Sigmoid colon (tissue), 7 donors: ENCODE results near the gene ATXN7. TPM values are rescaled to one million over a fixed set of nuclear protein-coding genes. Genes with fewer than 3 reads are reported as not detected.

Experiments
- DNase-seq: peaks from one replicate; pipeline ENCODE4 v3.0.0-alpha.2; 2019
- H3K27ac ChIP-seq, 4 donors: fragments of 200-600 bp; sonication (generic); one replicate each; pipeline ENCODE4 v1.5.1; 2016 to 2019; ENCODE audit warnings: mild to moderate bottlenecking in 1 of 4
- H3K27me3 ChIP-seq, 3 donors: fragments of 200-600 bp; sonication (generic); one replicate each; pipeline ENCODE4 v1.5.1; 2019; ENCODE audit warnings: mild to moderate bottlenecking in 1 of 3
- H3K36me3 ChIP-seq, 4 donors: fragments of 200-600 bp; sonication (generic); one replicate each; pipeline ENCODE4 v1.5.1; 2016 to 2019
- H3K4me1 ChIP-seq, 4 donors: fragments of 200-600 bp; sonication (generic); one replicate each; pipeline ENCODE4 v1.5.1; 2017 to 2019
- H3K4me3 ChIP-seq, 4 donors: fragments of 200-600 bp; sonication (generic); one replicate each; pipeline ENCODE4 v1.5.1; 2017 to 2019; ENCODE audit warnings: mild to moderate bottlenecking in 2 of 4, moderate library complexity in 1 of 4
- H3K9me3 ChIP-seq, 4 donors: fragments of 200-600 bp in 3 of 4; sonication (generic) in 3 of 4; one replicate each; pipeline versions ENCODE4 v1.5.1 to v1.6.1; 2013 to 2019
- EP300 ChIP-seq, 4 donors: sonication (generic); formaldehyde crosslinking; IDR thresholded peaks; one replicate each; pipeline ENCODE4 v1.6.1; 2017; ENCODE audit warnings: antibody characterized with exemption in 4 of 4
- POLR2A ChIP-seq, 2 donors: fragments of 450-650 bp; IDR thresholded peaks; one replicate each; pipeline ENCODE4 v1.6.1; 2016; ENCODE audit warnings: antibody characterized with exemption in 2 of 2, mild to moderate bottlenecking in 2 of 2, moderate library complexity in 2 of 2
- POLR2AphosphoS5 ChIP-seq, 4 donors: sonication (generic); formaldehyde crosslinking; IDR thresholded peaks; one replicate each; pipeline ENCODE4 v1.6.1; 2017; ENCODE audit warnings: antibody characterized with exemption in 4 of 4
- WGBS, 2 donors: extraction: QIAGEN DNeasy Blood & Tissue Kit; methylation state at CpG; one replicate each; pipeline ENCODE4 v1.1.7; 2013; 5-methylcytosine and 5-hydroxymethylcytosine counted together
- intact Hi-C: fragments of 100-400 bp; cut with DNase I; formaldehyde crosslinking; loops from one replicate; pipeline ENCODE4 v1.15.1; 2023
- polyA plus RNA-seq, 3 donors: library from polyadenylated mRNA; stranded (reverse); fragments of 200-250 nt; gene quantifications; one replicate each; pipeline ENCODE4 v1.2.3, GENCODE V29; 2013
- total RNA-seq, 4 donors: library from RNA; depleted of rRNA; stranded (reverse); fragments of >200 nt; gene quantifications; one replicate each; pipeline ENCODE4 v1.1.0, GENCODE V29; 2016
- TF ChIP-seq, protein P1 (sequence below), 4 experiments: fragments of 450-650 bp in 3 of 4; fragments of 200-600 bp in 1 of 4; IDR thresholded peaks; one replicate each; pipeline ENCODE4 v1.5.1; 2016 to 2019; ENCODE audit warnings: antibody characterized with exemption in 4 of 4, mild to moderate bottlenecking in 3 of 4, moderate library complexity in 2 of 4
- donor health status: healthy with polysubstance abuse.
- donor health status: Bipolar disorder and iron deficiency.
- donor health status: healthy.

ATXN7 gene
- total and polyA plus RNA-seq, 7 donors, result 2.1 to 32.7 (median 17.8) TPM

DNA sequence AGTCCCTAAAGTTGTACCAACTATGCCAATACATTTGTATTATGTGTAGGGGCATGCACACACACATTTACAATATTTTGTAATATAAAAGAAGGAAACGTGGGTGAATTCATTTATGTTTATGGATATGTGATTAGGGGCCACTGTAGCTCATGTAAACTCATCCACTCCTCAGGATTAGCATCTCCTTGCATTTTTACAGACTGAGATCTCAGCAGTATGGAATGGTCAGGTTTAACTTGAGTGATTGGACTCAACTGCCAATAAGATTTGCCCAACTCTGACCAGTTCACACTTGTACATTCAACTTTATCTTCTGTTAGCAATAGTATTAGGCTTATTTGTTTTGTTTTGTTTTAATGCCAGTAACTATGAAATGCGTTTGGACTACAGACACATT is 123.2 kb downstream of the ATXN7 start:
- Histone ChIP-seq H3K4me3 (no peak overlapping the region), H3K27me3 (no peaks in the 10 kb centered on the region), H3K27ac (no peak overlapping the region), H3K4me1 (peaks cover 0 to under 1% (median 0%) of the 10 kb centered on the region in 4 donors), H3K9me3 (no peaks in the 10 kb centered on the region), H3K36me3 (peaks cover 0 to 92% (median 34%) of the 10 kb centered on the region in 4 donors)
- intact Hi-C loops, result no loop called here
- TF ChIP-seq POLR2A (IDR thresholded peaks at IDR 0.05), result no peak
- no peak for TF ChIP-seq EP300 (IDR thresholded peaks at IDR 0.05)
- no peak for TF ChIP-seq POLR2AphosphoS5 (IDR thresholded peaks at IDR 0.05)
- TF ChIP-seq, protein P1, sequence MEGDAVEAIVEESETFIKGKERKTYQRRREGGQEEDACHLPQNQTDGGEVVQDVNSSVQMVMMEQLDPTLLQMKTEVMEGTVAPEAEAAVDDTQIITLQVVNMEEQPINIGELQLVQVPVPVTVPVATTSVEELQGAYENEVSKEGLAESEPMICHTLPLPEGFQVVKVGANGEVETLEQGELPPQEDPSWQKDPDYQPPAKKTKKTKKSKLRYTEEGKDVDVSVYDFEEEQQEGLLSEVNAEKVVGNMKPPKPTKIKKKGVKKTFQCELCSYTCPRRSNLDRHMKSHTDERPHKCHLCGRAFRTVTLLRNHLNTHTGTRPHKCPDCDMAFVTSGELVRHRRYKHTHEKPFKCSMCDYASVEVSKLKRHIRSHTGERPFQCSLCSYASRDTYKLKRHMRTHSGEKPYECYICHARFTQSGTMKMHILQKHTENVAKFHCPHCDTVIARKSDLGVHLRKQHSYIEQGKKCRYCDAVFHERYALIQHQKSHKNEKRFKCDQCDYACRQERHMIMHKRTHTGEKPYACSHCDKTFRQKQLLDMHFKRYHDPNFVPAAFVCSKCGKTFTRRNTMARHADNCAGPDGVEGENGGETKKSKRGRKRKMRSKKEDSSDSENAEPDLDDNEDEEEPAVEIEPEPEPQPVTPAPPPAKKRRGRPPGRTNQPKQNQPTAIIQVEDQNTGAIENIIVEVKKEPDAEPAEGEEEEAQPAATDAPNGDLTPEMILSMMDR (IDR thresholded peaks at IDR 0.05), result no peak
- no peak for DNase-seq
- 75 to 85% methylated on average over 2 of the region's 2 CpGs for WGBS, 2 donors

DNA sequence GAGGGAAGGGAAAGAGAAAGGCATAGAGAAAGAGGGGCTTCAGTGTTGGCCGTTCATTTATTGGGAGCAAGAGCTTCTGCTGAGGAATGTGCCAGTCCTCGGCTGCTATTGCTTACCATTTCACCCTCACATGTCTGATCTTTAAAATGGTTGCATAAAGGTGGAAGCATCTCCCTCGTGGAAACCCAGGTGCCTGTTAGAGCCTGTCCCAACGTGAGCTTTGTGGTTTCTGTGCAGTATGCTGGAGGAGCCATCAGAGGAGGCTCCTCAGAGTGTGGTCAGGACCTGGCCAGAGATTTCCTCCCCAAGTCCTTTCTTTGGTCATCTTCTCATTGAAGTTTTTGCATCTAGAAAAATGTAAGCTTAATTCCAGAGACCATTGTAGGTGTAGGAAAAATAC is 125.3 kb downstream of the ATXN7 start:
- intact Hi-C loops, result no loop called here
- peaks cover 0 to 86% (median 33%) of the 10 kb centered on the region in 4 donors for H3K36me3 ChIP-seq
- no peaks in the 10 kb centered on the region for H3K27me3 ChIP-seq

DNA sequence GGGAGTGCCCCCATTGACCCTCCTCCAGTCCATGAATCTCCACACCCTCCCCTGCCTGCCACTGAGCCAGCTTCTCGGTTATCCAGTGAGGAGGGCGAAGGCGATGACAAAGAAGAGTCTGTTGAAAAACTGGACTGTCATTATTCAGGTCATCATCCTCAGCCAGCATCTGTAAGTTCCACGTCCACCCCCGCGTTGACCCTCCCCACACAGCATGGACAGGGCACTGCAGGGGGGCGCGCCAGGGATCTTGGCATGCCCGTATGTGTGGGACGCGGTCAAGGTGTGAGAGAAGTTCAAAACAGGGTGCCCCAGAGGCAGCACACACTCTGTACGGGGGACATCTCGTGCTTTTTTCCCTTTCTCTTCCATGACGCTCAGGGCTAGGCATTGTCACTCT is 126.5 kb downstream of the ATXN7 start:
- DNase-seq, result no peak
- Histone ChIP-seq H3K27me3 (no peaks in the 10 kb centered on the region), H3K4me1 (peaks cover 0 to 3% (median 0%) of the 10 kb centered on the region in 4 donors), H3K9me3 (no peaks in the 10 kb centered on the region), H3K36me3 (peaks cover 0 to 80% (median 34%) of the 10 kb centered on the region in 4 donors), H3K4me3 (no peak overlapping the region), H3K27ac (no peak overlapping the region)
- TF ChIP-seq POLR2AphosphoS5 (IDR thresholded peaks at IDR 0.05) (no peak), EP300 (IDR thresholded peaks at IDR 0.05) (no peak), POLR2A (IDR thresholded peaks at IDR 0.05) (no peak)
- TF ChIP-seq, protein P1 (IDR thresholded peaks at IDR 0.05), result no peak
- WGBS, 2 donors, result 96 to 97% methylated on average over 14 of the region's 14 CpGs
- intact Hi-C loops, result loop anchor here (5.0 kb wide), 1 partner anchor 1368 kb away; no protein-coding TSS in a partner anchor

More for the DNA sequence above, 125.3 kb downstream of the ATXN7 start:
- no peak overlapping the region for H3K4me3 ChIP-seq
- no peak for DNase-seq
- WGBS, 2 donors, result 80 to 83% methylated on average over 4 of the region's 4 CpGs
- H3K9me3 ChIP-seq, result no peaks in the 10 kb centered on the region
- H3K27ac ChIP-seq, result no peak overlapping the region
- H3K4me1 ChIP-seq, result peaks cover 0 to 3% (median 0%) of the 10 kb centered on the region in 4 donors
- TF ChIP-seq POLR2AphosphoS5 (IDR thresholded peaks at IDR 0.05) (no peak), POLR2A (IDR thresholded peaks at IDR 0.05) (no peak), EP300 (IDR thresholded peaks at IDR 0.05) (no peak)
- TF ChIP-seq, protein P1 (IDR thresholded peaks at IDR 0.05), result no peak

DNA sequence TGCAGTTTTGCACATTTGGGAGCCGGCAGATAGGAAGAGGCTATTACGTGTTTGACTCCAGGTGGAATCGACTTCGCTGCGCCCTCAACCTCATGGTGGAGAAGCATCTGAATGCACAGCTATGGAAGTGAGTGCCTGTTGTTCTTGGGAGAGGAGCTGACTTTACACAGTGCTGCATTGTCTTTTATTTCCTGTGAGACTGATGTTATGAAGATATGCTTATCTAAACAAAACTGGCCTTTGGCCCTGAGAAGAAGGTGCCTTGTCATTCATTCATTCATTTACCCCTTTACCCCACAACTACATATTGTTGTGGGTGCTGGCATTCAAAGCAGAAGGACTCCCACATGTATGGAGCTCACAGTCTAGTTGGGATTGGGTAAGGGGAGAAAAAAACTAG is 127.1 kb downstream of the ATXN7 start:
- H3K27me3 ChIP-seq, result no peaks in the 10 kb centered on the region
- intact Hi-C loops, result loop anchor here (5.0 kb wide), 1 partner anchor 1368 kb away; no protein-coding TSS in a partner anchor
- 75 to 94% methylated on average over 5 of the region's 5 CpGs for WGBS, 2 donors
- no peak overlapping the region for H3K27ac ChIP-seq
- H3K4me1 ChIP-seq, result peaks cover 0 to 3% (median 0%) of the 10 kb centered on the region in 4 donors
- H3K36me3 ChIP-seq, result peaks cover 2 to 80% (median 39%) of the 10 kb centered on the region in 4 donors
- H3K4me3 ChIP-seq, result no peak overlapping the region
- TF ChIP-seq POLR2AphosphoS5 (IDR thresholded peaks at IDR 0.05), result no peak
- no peak for TF ChIP-seq POLR2A (IDR thresholded peaks at IDR 0.05)
- TF ChIP-seq EP300 (IDR thresholded peaks at IDR 0.05), result no peak
- TF ChIP-seq, protein P1 (IDR thresholded peaks at IDR 0.05), result no peak
- no peak for DNase-seq
- H3K9me3 ChIP-seq, result no peaks in the 10 kb centered on the region

DNA sequence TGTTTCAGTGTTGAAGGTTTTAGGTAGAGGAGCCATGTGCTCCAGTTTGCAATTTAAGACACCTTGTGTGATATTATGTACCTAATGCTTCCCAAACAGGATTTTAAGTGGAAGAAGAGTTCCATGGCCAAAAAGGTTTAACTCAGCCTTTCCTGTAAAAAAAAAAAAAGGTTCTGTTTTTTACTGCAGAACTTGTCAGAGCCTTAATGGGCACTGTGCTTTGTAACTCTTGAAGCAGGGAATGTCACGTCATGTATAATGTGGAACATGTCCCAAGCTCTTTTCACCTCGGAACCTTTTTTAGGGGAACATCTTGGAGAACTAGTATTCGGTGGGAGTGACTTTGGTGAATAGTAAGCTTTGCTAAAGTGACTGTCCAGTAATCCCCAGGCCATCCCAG is 128.0 kb downstream of the ATXN7 start:
- H3K36me3 ChIP-seq, result peaks cover 9 to 82% (median 47%) of the 10 kb centered on the region in 4 donors
- H3K4me1 ChIP-seq, result peaks cover 0 to 3% (median 0%) of the 10 kb centered on the region in 4 donors
- DNase-seq, result no peak
- no peak overlapping the region for H3K27ac ChIP-seq
- no peaks in the 10 kb centered on the region for H3K9me3 ChIP-seq
- WGBS, 2 donors, result 94% methylated on average over 3 of the region's 3 CpGs
- intact Hi-C loops, result loop anchor here (2.0 to 5.0 kb wide), 3 partner anchors 31 to 1369 kb away; no protein-coding TSS in a partner anchor
- TF ChIP-seq EP300 (IDR thresholded peaks at IDR 0.05) (no peak), POLR2AphosphoS5 (IDR thresholded peaks at IDR 0.05) (no peak), POLR2A (IDR thresholded peaks at IDR 0.05) (no peak)
- TF ChIP-seq, protein P1 (IDR thresholded peaks at IDR 0.05), result no peak
- H3K27me3 ChIP-seq, result no peaks in the 10 kb centered on the region
- H3K4me3 ChIP-seq, result no peak overlapping the region
